ENCODE results near the gene ZNF286A. TPM values are rescaled to one million over a fixed set of nuclear protein-coding genes. Genes with fewer than 3 reads are reported as not detected.
A peak's percentile ranks its signal among the peaks of the same experiment; 100 is the strongest.
"Not testable (repeated sequence)": the region's sequence is repeated elsewhere in the genome, so short reads cannot be mapped to it uniquely, and the experiment has no call there.

ZNF286A gene
- total and polyA plus RNA-seq, 3 donors from 2014 or later, result 17.6 to 30.7 (median 21.1) TPM

- TF ChIP-seq POLR2A (IDR thresholded peaks at IDR 0.05), result no peak
- TF ChIP-seq, protein P1, sequence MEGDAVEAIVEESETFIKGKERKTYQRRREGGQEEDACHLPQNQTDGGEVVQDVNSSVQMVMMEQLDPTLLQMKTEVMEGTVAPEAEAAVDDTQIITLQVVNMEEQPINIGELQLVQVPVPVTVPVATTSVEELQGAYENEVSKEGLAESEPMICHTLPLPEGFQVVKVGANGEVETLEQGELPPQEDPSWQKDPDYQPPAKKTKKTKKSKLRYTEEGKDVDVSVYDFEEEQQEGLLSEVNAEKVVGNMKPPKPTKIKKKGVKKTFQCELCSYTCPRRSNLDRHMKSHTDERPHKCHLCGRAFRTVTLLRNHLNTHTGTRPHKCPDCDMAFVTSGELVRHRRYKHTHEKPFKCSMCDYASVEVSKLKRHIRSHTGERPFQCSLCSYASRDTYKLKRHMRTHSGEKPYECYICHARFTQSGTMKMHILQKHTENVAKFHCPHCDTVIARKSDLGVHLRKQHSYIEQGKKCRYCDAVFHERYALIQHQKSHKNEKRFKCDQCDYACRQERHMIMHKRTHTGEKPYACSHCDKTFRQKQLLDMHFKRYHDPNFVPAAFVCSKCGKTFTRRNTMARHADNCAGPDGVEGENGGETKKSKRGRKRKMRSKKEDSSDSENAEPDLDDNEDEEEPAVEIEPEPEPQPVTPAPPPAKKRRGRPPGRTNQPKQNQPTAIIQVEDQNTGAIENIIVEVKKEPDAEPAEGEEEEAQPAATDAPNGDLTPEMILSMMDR (IDR thresholded peaks at IDR 0.05), result no peak
- no peaks in the 10 kb centered on the region for H3K27me3 ChIP-seq
- no peaks in the 10 kb centered on the region for H3K36me3 ChIP-seq (ENCODE audit: low read depth, missing control alignments)
- H3K9me3 ChIP-seq, result no peaks in the 10 kb centered on the region
- H3K4me1 ChIP-seq, result peaks cover 2% of the 10 kb centered on the region
- no peak overlapping the region for H3K4me3 ChIP-seq
- H3K27ac ChIP-seq, result no peak overlapping the region
- DNase-seq, result no peak
- intact Hi-C loops (cut with DNase I; ENCODE audit: low total_unique reads), result no loop called here
- WGBS, 2 donors, result 86 to 89% methylated on average over 6 of the region's 6 CpGs
Measured at GRCh38 chr17:15663176-15663575, 36.4 kb upstream of the ZNF286A start.

DNA sequence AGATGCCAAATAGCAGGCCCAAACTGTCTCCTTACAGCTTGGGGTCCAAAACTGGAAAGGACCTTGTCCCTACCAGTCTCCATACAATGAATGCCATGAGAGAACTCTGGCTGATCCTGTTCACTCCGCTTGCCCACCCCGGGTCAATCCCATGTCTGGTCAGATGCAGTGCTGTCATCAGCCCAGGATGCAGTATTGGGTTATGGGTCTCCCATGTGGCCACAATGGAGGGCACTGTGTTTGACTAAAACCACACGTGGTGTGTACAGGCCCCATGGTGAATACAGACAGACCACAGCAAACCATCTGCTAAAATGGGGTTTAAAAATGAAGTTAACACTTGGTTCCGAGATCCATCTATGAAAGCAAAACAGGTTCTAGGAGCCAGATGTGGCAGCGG lies 35.9 kb upstream of the ZNF286A start:
- intact Hi-C loops (cut with DNase I; ENCODE audit: low total_unique reads), result no loop called here
- DNase-seq, result no peak
- peaks cover 2% of the 10 kb centered on the region for H3K4me1 ChIP-seq
- TF ChIP-seq POLR2A (IDR thresholded peaks at IDR 0.05), result no peak
- TF ChIP-seq, protein P1 (IDR thresholded peaks at IDR 0.05), result no peak
- H3K36me3 ChIP-seq (ENCODE audit: low read depth, missing control alignments), result no peaks in the 10 kb centered on the region
- no peaks in the 10 kb centered on the region for H3K27me3 ChIP-seq
- H3K9me3 ChIP-seq, result no peaks in the 10 kb centered on the region
- H3K27ac ChIP-seq, result no peak overlapping the region
- 96 to 98% methylated on average over 5 of the region's 5 CpGs for WGBS, 2 donors
- H3K4me3 ChIP-seq, result no peak overlapping the region

DNA sequence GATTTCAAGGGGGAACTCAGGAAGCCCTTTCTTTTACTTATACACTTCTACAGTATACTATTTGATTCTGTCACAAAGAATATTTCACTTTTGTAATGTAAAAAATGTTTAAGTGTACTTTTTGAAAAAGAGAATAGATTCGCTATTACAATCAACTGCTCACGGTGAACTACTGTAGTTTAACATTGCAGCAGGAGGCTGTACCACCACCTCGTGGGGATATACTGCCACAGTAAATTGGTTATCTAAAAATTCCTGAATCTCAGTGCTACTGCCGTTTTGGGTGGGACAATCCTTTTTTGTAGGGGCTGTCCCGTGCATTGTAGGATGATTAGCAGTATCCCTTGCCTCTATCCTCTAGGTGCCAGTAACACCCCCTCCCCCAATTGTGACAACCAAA lies 30.0 kb upstream of the ZNF286A start:
- intact Hi-C loops (cut with DNase I; ENCODE audit: low total_unique reads); H3K27ac ChIP-seq; H3K9me3 ChIP-seq; H3K27me3 ChIP-seq; DNase-seq; H3K36me3 ChIP-seq (ENCODE audit: low read depth, missing control alignments); H3K4me3 ChIP-seq; H3K4me1 ChIP-seq: not testable (repeated sequence)
- 56 to 60% methylated on average over 5 of the region's 5 CpGs for WGBS, 2 donors

DNA sequence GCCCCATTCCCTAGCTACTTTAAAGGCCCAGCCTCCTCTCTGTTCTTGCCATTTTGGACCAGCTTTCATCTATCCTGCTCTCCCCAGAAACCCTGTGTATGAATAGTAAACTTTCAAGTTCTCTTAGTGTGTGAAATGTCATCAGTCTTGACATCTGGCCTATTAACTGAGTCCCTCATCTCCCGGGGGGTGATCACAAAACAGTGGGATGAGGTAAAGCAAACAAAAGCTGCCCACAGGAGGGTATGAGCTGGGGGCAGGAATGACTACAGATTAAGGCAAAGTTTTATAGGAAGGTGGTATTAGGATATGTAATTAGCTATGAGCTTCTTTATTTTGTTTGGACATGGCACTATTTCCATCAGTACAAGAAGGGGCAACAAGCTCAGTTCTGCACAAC lies 24.9 kb upstream of the ZNF286A start:
- H3K36me3 ChIP-seq (ENCODE audit: low read depth, missing control alignments), result not testable (repeated sequence)

GRCh38 chr17:15675991-15676390 lies 23.6 kb upstream of the ZNF286A start:
- WGBS, 2 donors, result 91 to 99% methylated on average over 6 of the region's 6 CpGs
- H3K4me1 ChIP-seq; H3K4me3 ChIP-seq; intact Hi-C loops (cut with DNase I; ENCODE audit: low total_unique reads); H3K27ac ChIP-seq; H3K9me3 ChIP-seq; H3K36me3 ChIP-seq (ENCODE audit: low read depth, missing control alignments); DNase-seq; H3K27me3 ChIP-seq: not testable (repeated sequence)

More for the DNA sequence above, 24.9 kb upstream of the ZNF286A start:
- intact Hi-C loops (cut with DNase I; ENCODE audit: low total_unique reads); H3K27me3 ChIP-seq; DNase-seq; H3K4me1 ChIP-seq; H3K27ac ChIP-seq; H3K4me3 ChIP-seq; H3K9me3 ChIP-seq: not testable (repeated sequence)
- WGBS, 2 donors, result 80 to 100% methylated on average over 1 of the region's 1 CpG

DNA sequence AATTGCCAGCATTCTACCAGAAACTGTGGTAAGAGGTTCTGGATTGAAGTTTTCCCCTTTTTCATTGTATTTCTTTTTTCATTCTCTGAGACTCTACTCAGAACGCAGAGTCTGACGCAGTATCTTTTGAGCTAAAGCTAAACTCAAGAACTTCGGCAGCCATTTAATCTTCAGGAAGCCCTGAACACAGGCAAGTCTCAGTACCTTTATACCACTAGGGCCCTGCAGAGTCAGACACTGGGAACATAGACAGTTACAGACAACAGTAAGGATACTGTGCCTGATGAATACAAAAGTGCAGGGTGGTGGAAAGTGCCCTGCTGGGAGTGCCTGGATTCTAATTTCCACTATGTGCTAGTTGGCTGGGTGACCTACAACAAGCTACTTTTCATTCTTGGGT lies 16.4 kb upstream of the ZNF286A start:
- DNase-seq; H3K9me3 ChIP-seq; H3K36me3 ChIP-seq (ENCODE audit: low read depth, missing control alignments); H3K4me1 ChIP-seq; H3K27ac ChIP-seq; H3K4me3 ChIP-seq; H3K27me3 ChIP-seq; intact Hi-C loops (cut with DNase I; ENCODE audit: low total_unique reads): not testable (repeated sequence)
- 76 to 82% methylated on average over 3 of the region's 3 CpGs for WGBS, 2 donors

DNA sequence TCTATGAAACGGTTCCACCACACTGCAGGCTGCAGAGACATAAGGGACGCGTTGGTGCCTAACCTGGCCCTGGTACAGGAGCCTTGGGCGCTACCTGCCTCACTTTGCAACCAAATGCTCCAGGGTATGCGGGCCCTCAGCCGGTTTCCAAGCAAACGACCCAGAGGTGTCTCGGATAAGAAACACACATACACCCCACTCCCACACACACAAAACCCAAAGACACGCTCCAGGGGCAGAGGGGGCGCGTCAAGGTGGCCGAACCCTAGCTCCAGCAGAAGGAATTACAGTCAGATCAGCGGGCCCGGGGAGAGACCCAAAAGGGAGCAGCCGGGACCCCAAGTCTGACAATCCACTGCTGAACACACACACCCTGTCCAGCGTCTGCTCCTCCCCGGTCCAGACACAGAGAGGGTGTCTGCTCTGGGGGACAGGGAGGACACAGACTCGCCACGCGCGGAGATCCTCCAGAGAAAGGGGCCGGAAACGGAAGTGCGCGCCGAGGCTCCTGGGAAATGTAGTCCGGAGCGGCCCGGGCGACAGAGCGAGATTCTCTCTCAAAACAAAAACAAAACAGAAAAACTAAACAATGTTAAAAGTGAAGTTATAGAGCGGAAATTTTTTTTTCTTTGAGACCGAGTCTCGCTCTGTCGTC lies 15.6 kb upstream of the ZNF286A start, which contains the start of gene TRIM16:
TRIM16 (minus strand) TSS at position 488 of the 655 bp plus-strand sequence. CDS start 32,702 bp downstream, outside the sequence.
- 1 to 2% methylated on average over 27 to 32 of the region's 35 CpGs for WGBS, 2 donors
- H3K27me3 ChIP-seq; intact Hi-C loops (cut with DNase I; ENCODE audit: low total_unique reads); H3K9me3 ChIP-seq; H3K4me1 ChIP-seq; H3K27ac ChIP-seq; H3K36me3 ChIP-seq (ENCODE audit: low read depth, missing control alignments): not testable (repeated sequence)
- H3K4me3 ChIP-seq, result peak within 1 kb of the TSS; percentile 39 to 63
- DNase-seq, result peak; percentile 91

GRCh38 chr17:15687494-15687893 lies 12.1 kb upstream of the ZNF286A start:
- H3K9me3 ChIP-seq; intact Hi-C loops (cut with DNase I; ENCODE audit: low total_unique reads): not testable (repeated sequence)
- 100% methylated on average over 1 of the region's 1 CpG for WGBS, 2 donors

GRCh38 chr17:15698967-15699366 lies 585 bp upstream of the ZNF286A start:
- DNase-seq; H3K9me3 ChIP-seq; H3K4me1 ChIP-seq; H3K36me3 ChIP-seq (ENCODE audit: low read depth, missing control alignments); H3K27me3 ChIP-seq; intact Hi-C loops (cut with DNase I; ENCODE audit: low total_unique reads): not testable (repeated sequence)
- Histone ChIP-seq H3K27ac (peak overlapping the region in 1 of 2 donors; percentile 58), H3K4me3 (peak overlapping the region; percentile 53 to 66)
- 0% methylated on average over 3 of the region's 3 CpGs for WGBS, 2 donors

More at GRCh38 chr17:15687494-15687893, 12.1 kb upstream of the ZNF286A start:
- H3K4me1 ChIP-seq; H3K27me3 ChIP-seq; DNase-seq; H3K4me3 ChIP-seq; H3K36me3 ChIP-seq (ENCODE audit: low read depth, missing control alignments); H3K27ac ChIP-seq: not testable (repeated sequence)

- DNase-seq; H3K27me3 ChIP-seq; H3K36me3 ChIP-seq (ENCODE audit: low read depth, missing control alignments); intact Hi-C loops (cut with DNase I; ENCODE audit: low total_unique reads); H3K4me1 ChIP-seq; H3K9me3 ChIP-seq: not testable (repeated sequence)
- Histone ChIP-seq H3K27ac (peak overlapping the region in 1 of 2 donors; percentile 58), H3K4me3 (peak overlapping the region; percentile 53 to 66)
- WGBS, 2 donors, result no CpG with 5 or more reads among the region's 21 CpGs
Measured at GRCh38 chr17:15699937-15700336, 385 bp downstream of the ZNF286A start.

Data from testis (tissue), 3 donors.